NOMO-1 (cell line): ENCODE results near the gene CACNB4.
A peak's percentile ranks its signal among the peaks of the same experiment; 100 is the strongest.
"Not testable (repeated sequence)": the region's sequence is repeated elsewhere in the genome, so short reads cannot be mapped to it uniquely, and the experiment has no call there.

Experiments used
- DNase-seq, 2 experiments: peaks; one replicate each; lab custom pipeline; 2025; ENCODE audit not compliant: unreplicated experiment in 2 of 2; lab: John Stamatoyannopoulos, UW

Gene CACNB4

GRCh38 chr2:151914989-151915628 is 183.7 kb downstream of the CACNB4 start:
- DNase-seq, result no peak

- DNase-seq, result no peak
Measured at GRCh38 chr2:151908204-151908882, 190.5 kb downstream of the CACNB4 start.

- DNase-seq, result no peak
Measured at GRCh38 chr2:151907286-151908203, 191.3 kb downstream of the CACNB4 start.

GRCh38 chr2:151906633-151906998 is 192.2 kb downstream of the CACNB4 start:
- no peak for DNase-seq

GRCh38 chr2:151905963-151906632 is 192.7 kb downstream of the CACNB4 start:
- no peak for DNase-seq

GRCh38 chr2:151904807-151905206 is 194.0 kb downstream of the CACNB4 start:
- peak; percentile 40 to 87 for DNase-seq

GRCh38 chr2:151904021-151904420 is 194.8 kb downstream of the CACNB4 start:
- DNase-seq, result no peak

GRCh38 chr2:151902829-151903228 is 196.0 kb downstream of the CACNB4 start:
- no peak for DNase-seq

GRCh38 chr2:151900331-151900730 is 198.5 kb downstream of the CACNB4 start:
- DNase-seq, result peak; percentile 11 to 34

- peak in 1 of 2 experiments; percentile 3 for DNase-seq
Measured at GRCh38 chr2:151899156-151899555, 199.7 kb downstream of the CACNB4 start.

- DNase-seq, result no peak
Measured at GRCh38 chr2:151891566-151892194, 207.2 kb downstream of the CACNB4 start.

GRCh38 chr2:151887164-151887563 is 211.7 kb downstream of the CACNB4 start:
- DNase-seq, result no peak

- DNase-seq, result peak; percentile 4 to 56
Measured at GRCh38 chr2:151886241-151886640, 212.6 kb downstream of the CACNB4 start.

GRCh38 chr2:151882786-151883445 is 215.9 kb downstream of the CACNB4 start:
- no peak for DNase-seq

GRCh38 chr2:151881342-151881741 is 217.5 kb downstream of the CACNB4 start:
- DNase-seq, result no peak

GRCh38 chr2:151880586-151880985 is 218.3 kb downstream of the CACNB4 start:
- no peak for DNase-seq

- DNase-seq, result peak; percentile 57 to 78
Measured at GRCh38 chr2:151878655-151879563, 219.9 kb downstream of the CACNB4 start.

GRCh38 chr2:151878204-151878603 is 220.6 kb downstream of the CACNB4 start:
- DNase-seq, result no peak

- not testable (repeated sequence) for DNase-seq
Measured at GRCh38 chr2:151875631-151876030, 223.2 kb downstream of the CACNB4 start.
